ENCODE data around the gene INAFM1.

INAFM1 gene

GRCh38 chr19:47310323-47310722 lies 35.6 kb downstream of the INAFM1 start:
- DNase-seq (ENCODE audit: low read depth) = no peak

GRCh38 chr19:47310819-47311218 lies 36.1 kb downstream of the INAFM1 start:
- no peak for DNase-seq (ENCODE audit: low read depth)

GRCh38 chr19:47312366-47313006 lies 37.8 kb downstream of the INAFM1 start:
- DNase-seq (ENCODE audit: low read depth) = no peak

GRCh38 chr19:47313754-47314295 lies 39.1 kb downstream of the INAFM1 start:
- no peak for DNase-seq (ENCODE audit: low read depth)

GRCh38 chr19:47315125-47315821 lies 40.6 kb downstream of the INAFM1 start:
- DNase-seq (ENCODE audit: low read depth) = peak; percentile 95

- no peak for DNase-seq (ENCODE audit: low read depth)
Measured at GRCh38 chr19:47316513-47316912, 41.8 kb downstream of the INAFM1 start.

GRCh38 chr19:47319923-47320871 lies 45.5 kb downstream of the INAFM1 start:
- no peak for DNase-seq (ENCODE audit: low read depth)

GRCh38 chr19:47321630-47322029 lies 46.9 kb downstream of the INAFM1 start:
- no peak for DNase-seq (ENCODE audit: low read depth)

GRCh38 chr19:47322058-47322457 lies 47.4 kb downstream of the INAFM1 start:
- DNase-seq (ENCODE audit: low read depth) = no peak

GRCh38 chr19:47323409-47323808 lies 48.7 kb downstream of the INAFM1 start:
- no peak for DNase-seq (ENCODE audit: low read depth)

- DNase-seq (ENCODE audit: low read depth) = no peak
Measured at GRCh38 chr19:47323872-47324271, 49.2 kb downstream of the INAFM1 start.

GRCh38 chr19:47324502-47324901 lies 49.8 kb downstream of the INAFM1 start:
- no peak for DNase-seq (ENCODE audit: low read depth)

Data from fibroblast of the conjunctiva (primary cell).